GM19372 (cell line): ENCODE measurements around the gene SEMA4C.
A peak's percentile ranks its signal among the peaks of the same experiment; 100 is the strongest.
"Not testable (repeated sequence)": the region's sequence is repeated elsewhere in the genome, so short reads cannot be mapped to it uniquely, and the experiment has no call there.

Source experiments
- ATAC-seq: cut with Tn5 transposase; IDR thresholded peaks from one replicate; pipeline ENCODE4 v1.9.1; 2021; ENCODE audit warnings: mild to moderate bottlenecking, low read depth, moderate library complexity; ENCODE audit not compliant: unreplicated experiment

SEMA4C gene

DNA sequence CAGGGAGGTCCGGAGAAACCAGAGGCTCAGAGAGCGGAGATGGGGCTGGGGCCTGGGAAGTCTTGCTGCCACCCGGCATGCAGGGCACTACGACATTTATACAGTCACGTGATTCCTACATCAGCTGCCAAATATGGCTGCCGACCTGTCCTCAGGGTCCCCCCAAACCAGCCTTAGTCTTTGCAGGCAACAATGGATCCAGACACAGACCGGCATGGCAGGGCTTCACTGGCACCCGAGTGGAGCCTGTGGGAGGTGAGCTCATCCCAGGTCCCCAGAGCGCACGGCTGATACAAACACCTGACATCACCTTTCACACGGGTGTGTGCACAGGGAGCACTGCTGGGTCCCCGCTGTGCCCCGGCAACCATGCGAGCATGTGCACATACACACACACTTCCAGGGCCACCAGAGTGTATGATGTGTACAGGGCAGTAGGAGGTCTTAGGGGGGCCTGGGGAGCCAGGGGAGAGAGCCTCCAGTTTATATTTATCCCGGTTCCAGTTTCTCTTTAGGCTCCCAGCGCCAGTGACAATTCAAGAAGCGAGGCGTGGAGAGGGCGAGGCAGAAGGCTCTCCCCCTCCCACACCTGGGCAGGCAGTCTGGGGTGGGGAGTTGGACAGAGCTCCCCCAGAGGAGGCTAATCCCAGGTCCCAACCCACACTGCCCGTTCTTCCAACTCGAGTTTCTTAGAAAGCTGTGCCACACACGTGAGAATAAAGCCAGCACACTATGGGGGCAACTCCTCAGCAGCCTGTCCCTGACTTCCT is 2.7 kb downstream of the SEMA4C start:
- no peak for ATAC-seq

GRCh38 chr2:96866586-96866985 is 3.3 kb downstream of the SEMA4C start:
- ATAC-seq = no peak

DNA sequence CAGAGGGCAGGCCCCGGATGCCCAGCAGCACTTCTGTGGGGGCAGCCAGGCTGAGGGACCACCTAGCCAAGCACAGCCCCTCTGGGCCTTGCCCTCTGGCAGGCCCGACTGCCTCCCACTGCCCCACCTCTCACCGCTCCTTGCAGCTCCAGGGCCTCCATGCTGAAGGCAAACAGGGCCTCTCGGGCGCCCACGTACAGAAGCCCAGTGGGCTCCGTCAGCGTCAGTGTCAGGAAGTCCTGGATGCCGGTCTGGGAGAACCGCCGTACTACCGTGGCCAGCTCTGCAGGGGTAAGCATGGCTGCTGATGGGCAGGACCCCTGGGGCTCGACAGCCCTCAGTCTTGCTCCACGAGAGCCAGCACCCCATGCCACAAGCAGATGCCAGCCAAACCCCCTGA is 3.7 kb downstream of the SEMA4C start:
- ATAC-seq = no peak

DNA sequence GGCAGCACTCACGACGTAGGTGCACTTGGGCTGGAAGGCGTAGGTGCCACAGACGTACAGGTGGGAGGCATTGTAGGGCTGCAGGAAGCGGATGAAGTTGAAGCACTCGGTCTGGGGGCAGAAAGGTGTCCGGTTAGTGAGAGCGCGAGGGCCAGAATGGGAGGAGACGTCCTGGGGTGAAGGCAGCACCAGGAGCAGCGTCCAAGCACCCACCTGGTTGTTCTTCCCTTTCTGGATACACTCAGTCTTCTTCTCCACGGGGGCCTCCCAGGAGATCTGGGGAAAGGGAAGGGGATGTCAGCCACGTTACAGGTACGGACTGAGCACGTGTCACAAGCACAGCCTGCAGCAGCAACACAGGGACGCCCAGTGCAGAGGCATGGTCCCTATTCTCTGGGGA is 4.2 kb downstream of the SEMA4C start:
- no peak for ATAC-seq

DNA sequence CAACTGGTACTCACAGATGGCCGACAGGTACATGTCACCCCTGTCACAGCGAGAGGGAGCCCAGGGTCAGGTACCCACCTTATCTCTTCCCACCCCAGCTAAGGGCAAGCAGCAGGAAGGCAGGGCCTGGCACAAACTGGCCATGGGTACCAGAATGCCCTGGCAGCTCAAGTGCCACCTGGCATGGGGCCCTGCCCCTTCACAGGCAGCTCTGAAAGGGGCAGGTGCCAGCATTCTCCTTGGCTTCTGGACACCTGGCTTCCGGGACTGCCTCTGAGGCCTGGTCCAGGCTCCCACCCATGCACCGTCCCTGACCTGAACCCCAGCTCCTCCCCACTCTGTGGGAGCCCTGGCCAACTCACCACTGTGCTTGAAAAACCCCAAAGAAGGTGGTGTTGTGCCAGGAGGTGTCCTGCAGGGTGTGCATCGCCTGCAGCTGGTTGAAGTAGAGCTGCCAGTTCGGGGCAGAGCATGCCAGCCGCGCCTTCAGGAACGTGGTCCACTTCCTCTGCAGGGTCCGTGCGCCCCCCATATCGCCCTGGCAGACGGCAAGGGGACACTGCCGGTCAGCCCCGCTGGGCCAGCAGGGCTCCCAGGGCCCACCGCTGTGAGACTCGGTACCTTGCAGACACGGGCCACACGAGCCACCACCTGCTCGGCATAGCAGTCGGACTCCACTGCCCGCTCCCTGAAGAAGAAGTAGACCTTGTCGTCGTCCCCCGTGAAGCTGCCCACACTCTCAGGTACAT is 5.4 kb downstream of the SEMA4C start:
- ATAC-seq = no peak

GRCh38 chr2:96863575-96864342 is 6.1 kb downstream of the SEMA4C start:
- ATAC-seq = no peak

DNA sequence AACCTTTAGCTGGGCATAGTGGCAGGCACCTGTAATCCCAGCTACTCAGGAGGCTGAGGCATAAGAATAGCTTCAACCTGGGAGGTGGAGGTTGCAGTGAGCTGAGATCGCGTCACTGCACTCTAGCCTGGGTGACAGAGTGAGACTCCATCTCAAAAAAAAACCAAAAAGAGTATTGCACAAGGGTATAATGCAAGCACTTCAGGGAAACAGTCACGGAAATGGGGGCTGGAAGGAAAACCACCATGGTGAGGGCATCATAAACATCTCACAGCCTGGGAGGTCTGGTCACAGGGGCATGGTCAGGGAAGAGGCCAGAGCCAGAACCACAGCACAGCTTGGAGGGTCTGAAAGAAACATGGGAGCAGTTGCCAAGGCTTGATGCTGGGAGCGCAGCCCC is 6.8 kb downstream of the SEMA4C start:
- not testable (repeated sequence) for ATAC-seq

- ATAC-seq = no peak
Measured at GRCh38 chr2:96861074-96861473, 8.8 kb downstream of the SEMA4C start.

GRCh38 chr2:96860065-96861029 is 9.5 kb downstream of the SEMA4C start:
- no peak for ATAC-seq

DNA sequence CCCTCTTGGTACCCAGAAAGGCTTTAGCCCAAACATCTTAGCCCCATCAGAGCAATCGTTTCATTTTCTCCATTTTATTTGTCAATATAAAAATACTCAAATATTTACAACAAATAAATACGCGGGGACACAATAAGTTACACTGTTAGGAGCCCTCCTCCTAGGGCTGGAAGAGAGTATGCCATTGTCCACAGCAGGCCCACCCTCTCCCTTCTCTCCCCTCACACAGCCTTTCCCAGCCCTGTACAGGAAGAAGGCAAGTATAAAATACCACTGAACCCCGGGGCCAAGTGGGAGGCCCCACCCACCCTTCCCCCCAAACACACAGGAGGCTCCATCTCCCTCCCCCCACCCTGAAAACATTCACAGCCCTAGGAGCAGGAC is 10.2 kb downstream of the SEMA4C start:
- no peak for ATAC-seq

- no peak for ATAC-seq
Measured at GRCh38 chr2:96859099-96859649, 10.7 kb downstream of the SEMA4C start.

- ATAC-seq = peak; percentile 91
Measured at GRCh38 chr2:96857667-96858372, 12.1 kb downstream of the SEMA4C start, which contains the start of gene ANKRD39. TSS of gene ANKRD39 (minus strand) at chr2:96858016. CDS start at chr2:96857987, 29 bp downstream.

DNA sequence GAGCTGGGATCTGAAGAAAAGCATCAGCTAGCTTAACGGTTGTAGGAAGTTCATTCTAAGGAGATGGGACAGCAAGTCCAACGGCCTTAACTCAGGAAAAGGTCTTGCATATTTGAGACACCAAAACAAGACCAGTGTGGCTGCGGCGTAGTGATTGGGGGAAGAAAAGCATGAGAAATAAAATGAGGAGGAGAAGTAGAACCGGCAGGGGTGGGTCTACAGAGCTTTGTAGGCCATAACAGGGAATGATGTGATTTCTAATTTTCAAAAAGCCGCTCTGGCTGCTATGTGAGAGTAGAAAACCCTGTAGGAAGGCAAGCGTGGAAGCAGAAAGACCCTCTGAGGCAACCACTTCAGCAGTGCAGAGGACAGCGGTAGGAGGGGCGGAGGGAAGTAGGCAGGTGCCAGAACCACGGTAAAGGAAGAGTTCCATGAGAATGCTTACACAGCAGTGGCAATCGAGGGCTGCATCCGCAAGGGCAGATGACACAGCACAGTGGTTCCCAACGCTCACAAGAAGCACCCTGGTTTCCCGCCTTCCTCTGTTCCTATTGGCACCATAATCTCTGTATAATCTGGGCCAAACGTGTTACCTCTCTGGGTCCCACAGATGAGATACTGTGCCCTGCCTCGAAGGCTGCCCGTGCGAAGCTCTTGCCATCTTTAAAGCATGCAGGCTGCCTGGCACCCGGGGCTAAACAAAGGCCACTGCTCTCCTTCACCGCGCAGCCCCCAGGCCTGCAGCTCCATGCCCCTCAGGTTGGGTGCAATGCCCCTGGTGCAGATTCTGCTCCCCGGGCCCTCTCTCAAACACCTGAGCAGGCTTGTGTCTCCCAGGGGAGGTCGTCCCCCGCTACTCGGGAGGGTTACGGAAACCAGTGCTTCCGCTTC is 12.9 kb downstream of the SEMA4C start:
- peak; percentile 0 for ATAC-seq

- no peak for ATAC-seq
Measured at GRCh38 chr2:96853321-96853720, 16.6 kb downstream of the SEMA4C start.

- no peak for ATAC-seq
Measured at GRCh38 chr2:96852667-96853066, 17.2 kb downstream of the SEMA4C start.

DNA sequence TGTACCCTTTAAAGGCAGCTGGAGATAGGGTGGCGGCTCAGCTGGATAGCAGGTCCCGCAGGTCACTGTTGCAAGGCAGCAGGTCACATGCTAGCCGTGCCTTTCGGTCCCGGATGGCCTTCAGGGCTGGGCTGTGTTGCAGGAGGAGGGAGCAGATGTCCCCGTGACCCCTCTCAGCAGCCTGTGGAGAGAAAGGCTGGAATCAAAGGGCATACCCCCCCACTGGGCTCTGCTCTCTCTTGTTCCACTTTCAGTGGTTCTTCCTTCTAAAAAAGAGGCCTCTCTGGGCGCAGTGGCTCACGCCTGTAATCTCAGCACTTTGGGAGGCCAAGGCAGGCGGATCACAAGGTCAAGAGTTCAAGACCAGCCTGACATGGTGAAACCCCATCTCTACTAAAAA is 21.6 kb downstream of the SEMA4C start:
- no peak for ATAC-seq

DNA sequence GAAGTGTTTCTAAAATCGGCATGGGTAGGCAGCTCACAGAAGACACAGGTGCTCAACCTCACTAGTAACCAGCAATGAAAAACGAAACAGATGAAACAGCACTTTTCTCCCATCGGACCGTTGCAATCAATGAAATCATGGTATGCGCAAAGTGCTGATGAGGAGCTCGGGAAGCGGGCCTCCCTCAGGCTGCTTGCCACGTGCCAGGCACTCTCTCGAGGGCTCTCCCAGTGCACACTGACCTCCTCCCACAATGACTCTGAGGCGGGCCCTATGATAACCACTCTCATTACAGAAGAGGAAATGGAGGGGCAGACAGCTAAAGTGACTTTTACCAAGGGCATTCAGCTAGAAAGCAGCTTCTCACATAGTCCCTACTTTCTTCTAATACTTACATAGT is 22.3 kb downstream of the SEMA4C start:
- no peak for ATAC-seq

DNA sequence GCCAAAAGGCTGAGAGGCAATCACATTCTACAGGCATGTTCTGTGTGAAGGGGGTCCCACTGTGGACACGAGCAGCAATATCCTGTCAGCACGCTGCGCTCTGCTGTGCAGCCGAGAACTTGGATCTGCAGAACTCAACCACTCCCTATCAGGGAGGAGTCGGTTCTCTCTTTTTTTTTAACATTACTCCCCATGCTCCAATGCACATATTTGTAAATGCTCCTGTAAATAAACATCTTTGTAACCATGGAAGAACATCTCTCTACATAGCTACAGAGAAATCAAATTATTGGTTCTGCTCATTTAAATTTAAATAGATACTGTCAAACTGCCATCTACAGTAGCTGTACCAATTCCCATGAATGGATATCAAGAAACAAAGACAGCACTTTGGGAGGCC is 23.1 kb downstream of the SEMA4C start:
- ATAC-seq = no peak
